A549 (cell line): ENCODE data around the gene ABCB1.
"Not testable (repeated sequence)": the region's sequence is repeated elsewhere in the genome, so short reads cannot be mapped to it uniquely, and the experiment has no call there.

Experiments
- CEBPB ChIP-seq, 2 experiments: fragments of >200 bp in 1 of 2; sonication (Bioruptor Twin) in 1 of 2; formaldehyde crosslinking in 1 of 2; IDR thresholded peaks; 2 replicates each; pipeline ENCODE4 v1.6.1; 2012 to 2016
- CHD2 ChIP-seq: fragments of 150-350 bp; IDR thresholded peaks from 2 replicates; pipeline ENCODE4 v1.6.1; 2014; ENCODE audit warnings: low read length; ENCODE audit not compliant: partially characterized antibody
- CTCF ChIP-seq: fragments of >200 bp; sonication (Bioruptor Twin); formaldehyde crosslinking; IDR thresholded peaks from 3 replicates; pipeline ENCODE4 v1.5.1; 2016
- EP300 ChIP-seq, 2 experiments: fragments of >200 bp; sonication (Bioruptor Twin); formaldehyde crosslinking; IDR thresholded peaks; 2 replicates in 1 of 2; 3 replicates in 1 of 2; pipeline ENCODE4 v1.6.1; 2016 to 2017
- ESRRA ChIP-seq: fragments of 150-350 bp; IDR thresholded peaks from 2 replicates; pipeline ENCODE4 v1.6.1; 2014; ENCODE audit warnings: mild to moderate bottlenecking, low read length, borderline replicate concordance
- KDM1A ChIP-seq: fragments of 200-600 bp; sonication (generic); IDR thresholded peaks from 2 replicates; pipeline ENCODE4 v1.6.1; 2016; ENCODE audit warnings: low read depth, mild to moderate bottlenecking
- MAX ChIP-seq: IDR thresholded peaks from 2 replicates; pipeline ENCODE4 v1.6.1; 2012
- MAZ ChIP-seq: fragments of 150-350 bp; IDR thresholded peaks from 2 replicates; pipeline ENCODE4 v1.6.1; 2014; ENCODE audit warnings: antibody characterized with exemption, low read depth, low read length, borderline replicate concordance
- NPAS2 ChIP-seq: fragments of 250-450 bp; sonication (Bioruptor Pico); IDR thresholded peaks from 2 replicates; pipeline ENCODE4 v1.8.0; 2022; ENCODE audit warnings: mild to moderate bottlenecking, moderate library complexity, borderline replicate concordance
- POLR2A ChIP-seq: IDR thresholded peaks from 2 replicates; pipeline ENCODE4 v1.6.1; 2012; ENCODE audit warnings: mild to moderate bottlenecking, low read length
- RFX5 ChIP-seq: fragments of 450-650 bp; IDR thresholded peaks from 2 replicates; pipeline ENCODE4 v1.7.1; 2014; ENCODE audit warnings: antibody characterized with exemption, mild to moderate bottlenecking, moderate library complexity
- RNF2 ChIP-seq: fragments of 200-600 bp; sonication (generic); IDR thresholded peaks from 2 replicates; pipeline ENCODE4 v1.6.1; 2016; ENCODE audit warnings: low read depth, mild to moderate bottlenecking, antibody characterized with exemption, moderate library complexity, borderline replicate concordance
- USF2 ChIP-seq: fragments of 450-650 bp; IDR thresholded peaks from 2 replicates; pipeline ENCODE4 v1.6.1; 2014; ENCODE audit warnings: antibody characterized with exemption

- TF ChIP-seq POLR2A; USF2; CEBPB (IDR thresholded peaks at IDR 0.05); MAX; MAZ; RFX5; EP300 (IDR thresholded peaks at IDR 0.05); CTCF; RNF2; ESRRA; NPAS2 (CRISPR knock-in tag); CHD2; KDM1A: not testable (repeated sequence)
Measured at GRCh38 chr7:87465534-87465880, 135.2 kb downstream of the ABCB1 start.
